NCI-H1048 (cell line): ENCODE results near the gene ZCCHC14.

Experiments used
- DNase-seq: peaks from one replicate; lab custom pipeline; 2025; lab: John Stamatoyannopoulos, UW

The ZCCHC14 gene

DNA sequence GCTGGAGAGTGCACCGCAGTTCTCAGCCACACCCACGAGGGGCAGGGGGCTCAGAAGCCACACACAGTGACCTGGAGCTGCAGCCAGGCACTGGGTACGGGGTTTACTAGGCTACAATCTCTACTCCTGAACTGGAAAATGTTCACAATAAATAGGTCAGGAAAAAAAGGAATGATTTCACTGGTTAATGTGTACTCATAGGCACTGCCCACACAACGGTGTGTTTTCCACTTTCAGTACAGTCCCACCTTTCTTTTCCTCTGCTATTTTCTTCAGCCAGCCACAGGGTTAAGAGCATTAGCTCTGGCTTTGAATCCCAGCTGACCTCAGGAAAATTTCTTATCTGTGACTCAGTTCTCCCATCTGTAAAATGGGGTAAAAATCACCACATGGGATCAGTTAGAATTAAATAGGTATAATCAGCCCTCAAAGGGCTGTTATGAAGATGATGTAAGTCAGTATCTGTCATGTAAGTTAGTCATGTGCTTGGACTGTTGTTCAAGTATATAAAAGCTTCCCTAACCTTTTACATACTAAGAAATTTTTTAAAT lies 35.7 kb downstream of the ZCCHC14 start:
- DNase-seq, result no peak

DNA sequence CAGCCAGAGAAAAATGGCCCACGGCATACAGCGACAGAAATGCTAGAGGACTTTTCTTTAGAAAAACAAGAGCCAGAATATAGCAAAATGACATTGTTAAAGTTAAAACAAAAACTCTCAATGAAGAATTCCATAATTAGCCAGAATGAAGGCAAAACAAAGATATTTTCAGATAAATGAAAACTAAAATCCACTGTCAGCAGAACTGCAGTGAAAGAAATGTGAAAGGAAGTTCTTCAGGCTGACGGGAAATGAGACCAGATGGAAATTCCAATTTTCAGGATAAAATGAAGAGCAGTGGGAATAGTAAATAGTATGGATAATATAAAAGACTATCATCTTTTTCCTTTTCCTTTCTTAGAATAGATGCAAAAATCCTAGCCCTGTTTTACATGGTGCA lies 38.4 kb downstream of the ZCCHC14 start:
- no peak for DNase-seq

DNA sequence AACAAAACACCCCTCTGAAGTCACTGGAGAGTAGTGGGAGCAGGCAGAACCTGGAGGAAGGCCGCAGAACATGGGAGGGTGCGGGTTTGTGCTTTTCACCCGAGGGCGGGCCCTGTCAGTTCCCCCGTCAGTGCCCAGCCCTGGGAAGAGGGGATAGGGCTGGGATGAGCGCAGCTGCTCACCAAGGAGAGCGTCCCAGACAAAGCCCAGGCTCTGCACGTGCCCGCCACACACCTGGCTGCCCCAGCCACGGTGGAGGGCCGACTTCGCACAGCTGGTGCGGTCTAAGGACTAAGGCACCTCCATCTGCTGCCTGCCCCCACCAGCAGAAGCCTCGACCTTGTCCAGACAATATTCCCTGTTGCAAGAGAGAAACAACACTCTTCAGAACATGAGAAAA lies 39.5 kb downstream of the ZCCHC14 start:
- DNase-seq, result no peak

DNA sequence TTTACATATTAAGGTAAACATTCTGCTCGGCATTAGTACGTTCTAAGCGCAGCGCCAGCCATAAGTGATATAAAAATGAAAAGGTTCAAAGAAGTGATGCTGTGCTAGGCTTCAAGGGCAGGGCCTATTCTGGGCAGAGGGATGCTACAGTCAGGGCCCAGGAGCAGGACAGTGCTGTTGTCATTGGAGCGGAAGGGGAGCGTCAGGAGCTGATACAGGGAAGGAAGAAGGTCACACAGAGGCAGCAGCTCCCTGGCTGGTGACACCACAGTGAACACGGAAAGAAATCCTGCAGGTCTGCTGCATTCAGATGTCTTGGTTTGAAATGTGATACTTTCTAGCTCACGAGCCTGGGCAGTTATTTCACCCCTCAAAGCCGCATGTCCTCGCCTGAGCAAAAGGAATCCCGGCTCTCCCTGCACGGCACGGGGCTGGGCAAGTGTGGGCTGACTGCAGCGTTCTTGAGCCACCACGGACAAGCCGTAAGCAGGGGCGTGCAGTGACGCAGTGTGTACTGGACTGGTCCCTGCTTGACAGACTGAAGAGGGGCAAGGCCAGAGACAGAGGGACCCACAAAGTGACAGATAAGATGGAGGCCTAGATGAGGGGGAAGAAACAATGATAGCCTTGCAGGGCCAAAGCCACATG lies 41.1 kb downstream of the ZCCHC14 start:
- DNase-seq, result no peak

DNA sequence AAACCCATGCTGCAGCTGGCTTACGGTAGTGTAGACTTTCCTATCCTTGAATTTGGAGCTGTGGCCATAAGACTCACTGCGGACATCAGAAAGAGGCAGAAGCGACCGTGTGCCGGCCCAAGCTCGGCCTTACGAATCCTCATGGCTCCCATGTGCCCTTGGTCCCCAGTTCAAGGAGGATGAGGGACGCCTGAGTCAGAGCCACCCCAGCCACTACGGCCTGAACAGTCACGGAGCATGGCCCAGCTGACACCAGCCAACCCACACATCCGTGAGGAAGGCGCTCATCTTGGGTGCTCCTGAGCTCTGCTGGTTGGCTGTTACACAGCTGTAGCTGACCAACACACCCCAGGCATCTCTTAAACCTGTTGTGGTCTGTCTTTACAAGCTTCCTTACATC lies 44.0 kb downstream of the ZCCHC14 start:
- no peak for DNase-seq

DNA sequence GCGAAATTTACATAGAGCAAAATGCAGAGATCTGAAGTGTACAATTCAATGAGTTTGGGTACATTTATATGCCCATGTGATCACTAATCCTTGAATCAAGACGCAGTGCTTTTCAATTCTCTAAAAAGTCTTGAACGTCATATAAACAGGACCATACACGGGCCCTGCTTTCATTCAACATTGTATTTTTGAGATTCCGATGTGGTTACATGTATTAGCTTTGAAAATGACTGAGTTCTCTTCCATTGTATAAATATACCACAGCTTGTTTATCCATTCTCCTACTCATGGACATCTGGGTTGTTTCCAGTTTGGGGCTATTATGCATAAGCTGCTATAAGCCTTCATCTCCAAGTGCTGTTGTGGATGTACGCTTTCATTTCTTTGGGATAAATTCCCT lies 45.5 kb downstream of the ZCCHC14 start:
- DNase-seq, result no peak

DNA sequence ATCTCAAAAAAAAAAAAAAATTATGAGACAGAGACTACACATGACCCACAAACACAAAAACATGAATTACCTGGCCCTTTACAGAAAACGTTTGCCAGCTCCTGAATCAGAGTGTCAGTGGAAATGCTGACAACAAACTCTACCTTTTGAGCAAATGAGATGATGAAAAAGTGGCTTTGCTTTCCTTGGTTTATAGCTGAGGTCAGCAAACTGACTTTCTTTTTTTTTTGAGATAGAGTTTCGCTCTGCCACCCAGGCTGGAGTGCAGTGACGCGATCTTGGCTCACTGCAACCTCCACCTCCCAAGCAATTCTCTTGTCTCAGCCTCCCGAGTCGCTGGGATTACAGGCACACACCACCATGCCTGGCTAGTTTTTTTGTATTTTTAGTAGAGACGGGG lies 46.3 kb downstream of the ZCCHC14 start:
- no peak for DNase-seq

DNA sequence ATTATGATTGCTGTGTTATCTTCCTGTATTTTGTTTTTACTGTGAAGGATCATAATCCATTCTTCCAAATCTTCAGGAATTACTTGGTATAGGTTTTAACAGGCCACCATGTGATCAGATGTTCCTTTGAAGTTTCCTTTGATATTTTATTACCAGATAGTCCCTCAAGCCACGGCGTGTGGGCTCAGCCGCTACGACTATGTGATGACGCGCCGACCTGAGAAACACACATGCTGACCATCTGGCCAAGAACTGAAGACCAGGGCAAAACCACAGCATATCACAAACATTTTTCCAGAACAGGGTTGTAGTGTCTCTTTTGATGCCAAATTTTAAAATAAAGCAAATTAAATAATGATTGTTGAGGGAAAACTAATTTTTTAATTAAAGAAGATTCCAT lies 47.3 kb downstream of the ZCCHC14 start:
- DNase-seq, result no peak

DNA sequence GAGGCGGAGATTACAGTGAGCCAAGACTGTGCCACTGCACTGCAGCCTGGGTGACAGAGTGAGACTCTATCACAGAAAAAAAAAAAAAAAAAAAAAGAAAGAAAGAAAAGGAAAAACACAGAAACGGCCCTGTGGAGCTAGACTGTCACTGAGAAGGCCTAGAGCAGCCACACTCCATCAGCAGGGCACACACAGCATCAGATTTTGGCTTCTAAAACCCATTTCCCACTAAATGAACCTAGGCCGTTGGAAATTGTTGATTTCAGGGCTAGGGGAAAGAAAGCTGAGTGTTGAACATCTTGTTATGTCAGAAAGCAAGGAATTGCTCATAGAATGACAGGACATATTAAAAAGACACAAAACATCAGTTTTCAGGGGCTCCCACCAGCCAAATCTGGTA lies 48.9 kb downstream of the ZCCHC14 start:
- no peak for DNase-seq

DNA sequence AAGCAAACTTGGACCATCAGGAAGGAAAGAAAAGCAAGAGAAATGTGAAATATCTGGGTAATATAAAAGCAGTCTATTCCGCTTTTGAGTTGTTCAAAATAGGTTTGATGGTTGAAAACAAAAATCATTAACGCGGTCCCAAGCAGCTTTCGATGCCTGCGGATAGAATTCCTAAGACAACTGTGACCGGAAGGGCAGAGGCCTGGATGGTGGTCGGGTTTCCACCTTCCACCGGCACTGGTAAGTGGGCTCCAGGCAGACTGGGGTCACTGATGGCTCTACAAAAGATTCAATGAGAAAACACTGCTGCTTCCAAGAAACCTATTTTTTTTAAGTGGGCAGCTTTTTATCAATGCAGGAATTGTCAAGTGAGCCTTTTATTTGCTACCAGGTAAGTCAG lies 49.8 kb downstream of the ZCCHC14 start:
- no peak for DNase-seq

DNA sequence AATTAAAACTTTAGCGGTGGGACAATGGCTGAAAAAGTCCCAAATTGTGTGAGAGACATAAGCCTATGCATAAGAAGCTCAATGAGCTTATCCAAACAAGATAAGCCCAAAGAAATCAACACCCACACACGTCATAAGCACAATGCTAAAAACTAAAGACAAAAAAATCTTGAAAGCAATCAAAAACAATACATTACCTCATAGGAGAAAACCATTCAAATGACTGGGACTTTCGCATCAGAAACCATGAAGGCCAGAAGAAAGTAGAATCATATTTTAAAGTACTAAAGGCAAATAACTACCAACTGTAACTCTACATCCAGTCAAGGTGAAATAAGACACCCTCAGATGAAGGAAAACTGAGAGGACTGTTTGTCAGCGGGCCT lies 50.2 kb downstream of the ZCCHC14 start:
- no peak for DNase-seq

DNA sequence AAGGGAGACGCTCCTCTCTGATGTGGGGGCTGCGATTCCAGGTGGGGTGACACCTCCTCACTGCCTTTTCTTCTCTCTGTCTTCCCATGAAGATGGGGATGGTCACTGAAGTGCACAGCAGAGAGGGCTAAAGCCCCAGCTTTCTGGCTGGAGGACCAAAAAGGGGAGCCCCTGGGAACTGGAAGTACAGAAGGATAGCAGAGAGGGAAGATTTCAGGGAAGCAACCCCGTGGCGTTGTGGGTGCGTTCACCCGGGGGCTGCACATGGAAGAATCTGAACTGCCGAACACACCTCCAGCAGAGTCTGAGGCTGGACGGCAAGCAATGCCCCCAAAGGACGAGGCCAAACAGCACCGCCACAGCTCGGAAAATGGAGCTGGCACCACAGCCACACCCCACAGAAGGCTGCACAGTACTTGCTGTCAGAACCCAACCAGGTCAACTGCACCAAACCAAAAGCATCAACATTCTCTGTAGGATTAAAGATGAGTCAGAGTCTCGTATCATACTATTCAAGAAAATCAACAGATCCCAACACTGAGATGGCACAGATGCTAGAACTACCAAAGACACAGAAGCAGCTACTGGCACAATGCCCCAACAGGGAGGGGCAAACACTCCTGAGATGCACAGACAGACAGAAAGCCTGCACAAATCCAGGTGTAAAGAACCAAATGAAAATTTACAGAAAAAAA lies 50.8 kb downstream of the ZCCHC14 start:
- no peak for DNase-seq

DNA sequence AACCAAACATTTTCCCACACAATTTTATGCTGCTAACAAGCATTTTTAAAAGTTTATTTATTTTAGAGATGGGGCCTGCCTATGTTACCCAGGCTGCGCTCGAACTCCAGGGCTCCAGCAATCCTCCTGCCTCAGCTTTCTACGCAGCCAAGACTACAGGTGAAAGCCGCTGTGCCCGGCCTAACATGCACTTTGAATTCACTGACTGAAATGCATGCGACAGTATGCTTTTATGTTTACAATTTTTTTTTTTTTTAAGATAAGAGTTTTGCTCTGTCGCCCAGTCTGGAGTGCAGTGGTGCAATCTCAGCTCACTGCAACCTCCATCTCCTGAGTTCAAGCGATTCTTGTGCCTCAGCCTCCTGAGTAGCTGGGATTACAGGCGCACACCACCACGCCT lies 52.9 kb downstream of the ZCCHC14 start:
- no peak for DNase-seq

DNA sequence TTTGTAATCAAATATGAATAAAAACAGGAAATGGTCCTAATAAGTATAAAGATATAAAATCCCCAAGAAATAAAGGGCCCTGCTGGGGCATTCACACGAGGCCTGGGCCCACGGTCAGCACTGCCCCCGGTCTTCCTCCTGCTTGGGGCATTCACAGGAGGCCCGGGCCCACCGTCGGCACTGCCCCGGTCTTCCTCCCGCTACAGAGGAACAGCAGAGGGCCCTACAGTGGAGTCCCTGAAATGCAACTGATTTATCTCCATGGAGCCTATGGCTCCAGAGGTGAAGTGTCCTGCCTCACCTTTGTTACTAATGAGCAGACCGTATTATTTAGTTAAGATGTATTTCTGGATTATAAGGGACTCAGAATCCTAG lies 54.2 kb downstream of the ZCCHC14 start:
- no peak for DNase-seq

DNA sequence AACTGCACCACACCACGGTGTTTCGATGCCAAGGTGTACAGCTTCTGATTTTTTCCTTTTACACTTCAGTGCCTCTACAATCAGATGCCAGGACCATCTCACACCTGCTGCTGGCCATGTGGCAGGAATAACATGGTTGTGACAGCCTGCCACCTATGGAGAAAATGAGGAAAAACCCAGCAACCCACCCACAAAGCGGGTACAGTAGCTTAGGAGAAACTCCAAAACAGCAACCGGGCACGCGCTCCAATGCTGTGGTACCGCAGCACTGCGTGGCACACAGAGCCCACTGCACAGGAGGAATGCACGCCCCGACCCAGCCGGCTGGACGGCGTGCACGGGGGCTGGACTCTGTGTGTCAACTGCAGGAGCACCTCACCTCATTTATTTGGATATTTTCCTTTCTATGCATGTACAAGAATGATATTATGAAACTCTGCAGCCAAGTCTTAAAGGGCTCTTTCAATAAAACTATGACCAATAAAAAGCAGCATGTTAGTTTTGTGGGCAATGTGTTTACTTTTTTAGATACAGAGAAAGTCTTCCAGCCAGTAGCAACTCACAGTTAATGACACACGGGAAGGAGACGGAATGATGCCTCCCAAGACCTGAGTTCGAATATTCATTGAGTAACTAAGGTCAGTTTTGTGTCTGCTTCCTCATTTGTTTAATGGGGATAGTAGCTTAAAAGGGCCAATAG lies 54.8 kb downstream of the ZCCHC14 start:
- no peak for DNase-seq

DNA sequence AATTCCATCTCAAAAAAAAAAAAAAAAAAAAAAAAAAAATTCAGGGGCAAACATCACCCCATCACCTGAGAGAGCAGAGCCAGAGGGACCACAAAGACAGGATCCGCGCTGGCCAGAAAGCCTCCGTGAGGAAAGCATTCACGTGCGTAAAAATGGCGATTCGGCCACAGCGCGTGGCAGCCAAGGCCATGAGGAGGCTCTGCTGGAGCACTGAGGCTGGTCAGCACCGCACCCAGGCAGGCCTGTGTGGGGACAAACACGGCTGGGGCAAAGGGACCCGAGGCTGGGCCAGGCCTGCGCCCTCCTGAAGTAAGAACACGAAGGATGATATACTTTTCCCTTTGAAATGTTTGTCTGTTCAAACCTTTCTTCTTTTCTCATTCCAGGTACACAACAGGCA lies 55.5 kb downstream of the ZCCHC14 start:
- DNase-seq, result no peak

DNA sequence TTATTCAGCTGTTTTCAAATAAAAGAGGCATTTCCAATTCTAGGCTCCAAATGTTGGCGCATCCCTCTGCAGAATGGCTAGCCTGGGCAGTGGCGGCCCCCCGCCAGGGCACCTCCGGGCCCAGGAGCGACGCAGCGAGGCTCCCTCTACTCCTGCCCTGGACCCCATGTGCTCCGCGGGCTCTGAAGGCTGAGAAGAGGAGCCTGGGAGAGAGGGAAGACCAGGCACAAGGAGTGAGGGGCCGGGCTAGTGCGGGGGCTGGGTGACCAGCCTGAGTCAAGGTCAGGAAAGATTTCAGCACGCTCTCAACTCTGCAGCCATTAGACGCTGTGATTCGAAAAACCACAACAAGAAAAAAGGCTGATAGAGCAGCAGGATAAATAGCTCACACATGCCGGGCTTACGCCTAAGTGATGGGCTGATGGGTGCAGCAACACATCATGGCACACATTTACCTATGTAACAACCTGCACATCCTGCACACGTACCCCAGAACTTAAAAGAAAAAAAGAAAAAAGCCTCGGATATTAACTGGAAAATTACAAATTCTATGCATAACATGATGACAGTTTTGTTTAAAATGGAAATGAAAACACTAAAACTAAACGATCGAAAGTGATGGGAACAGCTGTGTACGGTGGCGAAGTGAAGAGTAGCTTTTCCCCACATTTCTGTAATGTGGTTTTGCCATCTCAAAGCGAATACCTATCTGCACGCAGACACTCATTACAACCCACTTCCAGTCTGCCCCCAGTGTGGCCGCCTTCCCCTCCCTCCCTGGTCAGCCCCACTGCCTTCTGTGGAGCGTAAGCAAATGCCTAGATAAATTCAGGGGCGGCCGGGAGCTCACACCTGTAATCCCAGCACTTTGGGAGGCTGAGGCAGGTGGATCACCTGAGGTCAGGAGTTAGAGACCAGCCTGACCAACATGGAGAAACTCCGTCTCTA lies 56.3 kb downstream of the ZCCHC14 start:
- no peak for DNase-seq

DNA sequence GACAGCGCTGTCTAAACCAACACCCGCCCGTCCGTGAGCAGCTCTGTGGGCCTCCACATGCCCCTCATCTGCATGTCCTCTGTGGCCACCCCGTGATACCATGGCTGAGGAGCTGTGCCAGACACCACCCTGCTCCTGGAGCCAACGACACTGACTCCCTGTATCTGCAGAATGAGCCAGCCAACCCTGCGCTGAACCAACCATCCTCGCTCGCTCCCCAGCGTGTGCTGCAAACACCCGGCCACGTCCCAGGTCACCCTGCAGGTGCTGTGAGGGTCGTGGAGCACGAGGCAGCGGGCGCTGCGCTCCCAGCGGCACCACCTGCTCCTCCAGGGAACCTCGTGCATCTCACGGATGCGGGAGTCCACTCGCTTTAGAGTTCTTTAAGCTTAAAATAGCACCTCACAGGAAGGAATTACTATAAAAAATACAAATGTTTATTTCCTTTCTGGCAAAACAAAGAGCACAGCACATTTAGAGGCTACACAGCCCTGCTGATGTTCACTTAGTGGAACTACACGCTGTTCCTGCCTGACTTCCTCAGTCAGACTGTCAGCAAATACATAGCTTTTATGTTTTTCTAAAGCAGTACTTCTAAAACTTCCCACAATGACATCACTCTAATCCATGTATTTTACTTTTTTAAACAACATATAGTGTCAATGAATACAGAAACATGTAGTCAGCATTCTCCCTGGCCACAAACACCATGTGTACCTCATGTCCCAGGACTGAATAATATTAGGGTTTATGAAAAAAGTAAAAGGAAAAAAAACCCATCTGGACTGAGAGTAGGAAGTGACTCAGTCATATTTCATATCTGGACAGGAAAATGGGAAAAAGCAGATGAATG lies 57.2 kb downstream of the ZCCHC14 start:
- DNase-seq, result no peak

DNA sequence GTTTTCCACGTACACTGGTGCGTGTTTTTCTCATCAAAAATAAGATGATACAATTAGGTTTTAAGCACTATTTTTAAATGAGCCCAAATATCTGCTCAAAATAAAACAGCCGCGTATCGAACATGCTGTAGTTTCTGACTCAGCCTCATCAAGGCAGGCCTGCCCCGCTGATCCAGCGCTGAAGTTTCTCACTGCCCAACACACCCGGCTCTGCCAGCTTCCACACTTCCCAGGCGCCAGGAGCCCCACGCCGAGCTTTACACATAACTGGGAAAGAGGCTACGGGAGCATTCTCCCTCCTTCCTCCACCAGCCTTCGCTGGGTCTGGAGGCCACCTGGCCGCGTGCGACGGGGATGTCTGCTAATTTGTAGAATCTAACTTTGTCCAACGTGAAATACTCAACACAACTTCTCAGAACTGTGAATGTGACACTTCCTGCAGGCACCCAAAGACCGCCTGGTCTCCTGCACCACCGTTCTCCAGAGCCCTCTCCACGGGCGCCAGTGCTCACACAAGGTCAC lies 58.6 kb downstream of the ZCCHC14 start:
- no peak for DNase-seq

DNA sequence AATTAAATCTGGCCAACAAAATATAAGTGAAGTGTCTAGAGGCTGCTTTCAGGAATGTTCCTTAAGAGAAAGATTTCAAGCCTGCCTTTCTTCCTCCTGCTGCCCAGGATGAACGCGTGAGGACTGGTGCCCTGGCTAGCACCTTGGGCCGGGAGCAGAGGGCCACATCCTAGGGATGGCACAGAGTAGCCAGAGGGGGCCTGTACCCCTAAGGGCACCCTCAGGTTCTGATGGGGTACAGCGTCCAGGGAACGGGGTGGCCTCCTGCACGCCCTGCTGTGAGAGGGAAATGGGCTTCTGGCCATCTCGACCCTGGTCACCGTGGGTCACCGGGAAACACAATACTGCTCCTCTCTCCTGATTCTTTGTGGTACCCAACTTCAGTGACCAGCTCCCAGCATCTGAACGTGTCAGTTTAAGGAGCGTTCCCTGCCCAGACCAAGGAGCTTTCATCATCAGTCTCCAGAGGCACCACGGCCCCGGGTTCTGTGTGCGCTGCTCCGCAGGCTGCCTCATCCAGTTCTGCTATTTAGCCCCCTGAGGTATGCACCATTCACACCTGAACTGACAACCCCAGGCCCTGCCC lies 60.4 kb downstream of the ZCCHC14 start:
- DNase-seq, result no peak

DNA sequence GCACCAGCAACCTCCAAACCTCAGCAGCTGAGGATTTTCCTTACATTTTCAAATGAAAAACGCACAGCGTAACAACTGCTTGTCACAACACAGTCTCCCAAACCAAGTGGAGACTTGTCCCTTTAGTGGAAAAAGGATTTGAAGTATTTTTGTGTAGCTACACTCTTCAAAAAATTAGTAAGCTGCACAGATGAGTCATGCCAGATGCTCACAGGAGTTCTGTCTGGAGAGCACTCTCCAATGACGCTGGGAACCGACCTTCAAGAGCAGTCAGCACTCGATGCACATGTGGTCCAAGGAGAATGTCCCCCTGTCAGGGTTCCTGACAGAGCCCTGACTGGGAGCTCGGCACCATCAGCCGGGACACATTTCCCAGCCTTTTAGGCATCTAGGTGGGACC lies 60.9 kb downstream of the ZCCHC14 start:
- no peak for DNase-seq
